Stimulated activated CD4-positive, alpha-beta T cell treated with anti-CD3 and anti-CD28 coated beads, Interleukin-4, amount 100 ng/mL, for 4 hours (primary cell): ENCODE data around the gene PTPRCAP.
"Not testable (repeated sequence)": the region's sequence is repeated elsewhere in the genome, so short reads cannot be mapped to it uniquely, and the experiment has no call there.

ENCODE experiments used
- DNase-seq, 2 experiments: peaks; one replicate each; pipeline ENCODE4 v3.0.0-alpha.2; 2020

PTPRCAP gene

GRCh38 chr11:67440229-67441097 lies 3.0 kb upstream of the PTPRCAP start:
- no peak for DNase-seq

DNA sequence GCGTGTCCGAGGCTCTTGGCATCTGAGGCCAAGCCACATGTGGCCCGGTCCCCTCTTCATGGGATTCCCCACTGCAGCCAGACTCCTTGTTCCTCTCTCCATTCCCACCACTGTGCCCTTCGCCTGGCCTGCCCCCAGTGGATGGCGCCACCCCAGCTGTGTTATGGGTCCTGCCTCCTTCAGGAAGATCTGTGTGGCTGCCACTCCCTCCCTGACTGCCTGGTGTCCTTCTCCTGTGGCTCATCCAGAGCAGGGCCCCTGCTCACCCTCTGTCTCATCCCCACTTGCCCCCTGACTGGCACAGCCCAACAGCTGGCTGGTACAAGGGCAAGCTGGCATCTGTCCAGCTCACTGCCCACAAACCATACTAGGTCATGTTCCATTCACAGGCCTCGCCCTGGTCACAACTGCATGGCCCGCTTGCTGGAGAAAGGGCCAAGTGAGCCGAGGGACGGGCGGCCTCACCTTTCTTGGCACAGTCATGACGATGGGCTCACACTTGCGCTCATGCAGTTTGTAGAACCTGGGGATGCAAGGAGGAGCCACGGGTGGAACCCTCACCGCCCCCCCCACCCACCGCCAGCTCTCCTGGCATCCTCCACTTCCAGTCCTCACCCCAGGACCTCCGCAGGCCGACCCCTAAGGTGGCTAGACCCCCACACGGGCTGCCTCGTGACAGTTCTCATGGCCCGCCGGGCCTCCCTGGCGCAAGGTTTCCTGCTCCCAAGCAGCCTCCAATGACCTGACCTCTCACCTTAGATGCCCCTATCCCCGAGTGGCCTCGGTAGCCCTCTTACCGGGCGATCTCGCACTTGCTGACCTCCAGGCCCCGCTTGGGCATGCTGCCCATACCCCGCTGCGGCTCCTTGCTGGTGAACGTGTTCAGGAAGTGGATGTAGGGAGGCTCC lies 2.1 kb upstream of the PTPRCAP start:
- no peak for DNase-seq

GRCh38 chr11:67438158-67438902 lies 848 bp upstream of the PTPRCAP start:
- DNase-seq, result peak; percentile 67 to 74

GRCh38 chr11:67437809-67438157 lies 301 bp upstream of the PTPRCAP start:
- DNase-seq, result no peak

- peak; percentile 67 to 73 for DNase-seq
These were observed 912 bp downstream of the PTPRCAP start for GRCh38 chr11:67436459-67437081.

- no peak for DNase-seq
These were observed 1.6 kb downstream of the PTPRCAP start for GRCh38 chr11:67435727-67436458.

GRCh38 chr11:67435031-67435726 lies 2.3 kb downstream of the PTPRCAP start:
- no peak for DNase-seq

GRCh38 chr11:67434395-67434881 lies 3.0 kb downstream of the PTPRCAP start:
- DNase-seq, result no peak

DNA sequence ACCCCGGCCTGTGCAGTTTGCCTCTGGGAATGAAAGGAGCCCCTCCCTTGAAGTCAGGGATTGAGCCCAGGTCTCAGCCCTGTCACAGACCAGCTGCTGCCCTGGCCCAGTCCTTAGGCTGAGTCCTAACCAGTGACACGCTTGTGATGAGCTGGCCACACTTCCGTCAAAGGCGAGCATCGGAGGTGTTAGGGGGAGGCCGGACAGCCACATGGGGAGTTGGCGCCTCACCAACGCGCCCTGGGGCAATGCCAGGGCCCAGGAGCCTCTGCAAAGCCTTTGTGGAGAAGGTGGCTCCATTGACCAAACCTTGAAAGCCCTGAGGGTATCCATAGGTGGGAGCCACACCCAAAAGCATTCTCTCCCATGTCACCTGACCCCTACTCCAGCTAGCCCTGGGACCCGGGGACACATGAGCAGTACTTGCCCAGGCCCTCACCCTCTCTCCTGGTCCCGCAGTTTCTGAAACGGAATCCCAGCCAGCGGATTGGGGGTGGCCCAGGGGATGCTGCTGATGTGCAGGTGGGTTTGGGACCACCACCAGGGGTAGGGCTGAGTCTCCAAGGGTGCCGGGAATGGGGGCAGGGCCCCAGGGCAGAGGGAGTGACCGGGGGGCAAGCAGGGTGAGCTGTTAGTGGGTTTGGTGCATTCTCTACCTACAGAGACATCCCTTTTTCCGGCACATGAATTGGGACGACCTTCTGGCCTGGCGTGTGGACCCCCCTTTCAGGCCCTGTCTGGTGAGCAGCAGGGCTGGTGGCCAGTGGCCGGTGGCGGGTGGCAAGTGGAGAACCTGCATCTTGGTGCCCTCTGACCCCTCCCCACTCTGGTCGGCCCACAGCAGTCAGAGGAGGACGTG lies 3.7 kb downstream of the PTPRCAP start:
- DNase-seq, result no peak

GRCh38 chr11:67432655-67433349 lies 4.7 kb downstream of the PTPRCAP start:
- no peak for DNase-seq

GRCh38 chr11:67431346-67432249 lies 5.9 kb downstream of the PTPRCAP start:
- no peak for DNase-seq

- no peak for DNase-seq
These were observed 7.8 kb downstream of the PTPRCAP start for GRCh38 chr11:67429722-67430121.

DNA sequence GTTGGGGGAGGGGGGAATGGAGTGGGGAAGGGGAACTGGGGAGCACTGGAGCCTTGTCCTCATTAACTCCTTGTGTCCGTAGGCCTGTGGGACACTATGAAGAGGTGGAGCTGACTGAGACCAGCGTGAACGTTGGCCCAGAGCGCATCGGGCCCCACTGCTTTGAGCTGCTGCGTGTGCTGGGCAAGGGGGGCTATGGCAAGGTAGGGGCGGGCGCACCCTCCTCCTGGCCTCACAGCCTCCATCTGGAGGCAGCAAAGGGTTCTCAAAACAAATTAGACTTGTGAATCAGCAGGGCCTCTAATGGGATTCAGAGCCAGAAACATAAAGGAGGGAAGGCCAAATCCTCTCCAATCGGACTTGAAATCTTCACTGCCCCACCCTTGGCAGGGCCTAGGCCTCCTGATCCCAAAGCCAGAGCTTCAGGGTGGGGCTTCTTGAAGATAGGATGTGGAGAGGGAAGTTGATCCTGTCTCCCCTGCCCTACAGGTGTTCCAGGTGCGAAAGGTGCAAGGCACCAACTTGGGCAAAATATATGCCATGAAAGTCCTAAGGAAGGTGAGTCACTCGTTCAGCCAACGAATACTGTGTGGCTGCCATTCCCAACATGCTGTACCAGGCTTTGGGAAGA lies 8.3 kb downstream of the PTPRCAP start:
- DNase-seq, result no peak

DNA sequence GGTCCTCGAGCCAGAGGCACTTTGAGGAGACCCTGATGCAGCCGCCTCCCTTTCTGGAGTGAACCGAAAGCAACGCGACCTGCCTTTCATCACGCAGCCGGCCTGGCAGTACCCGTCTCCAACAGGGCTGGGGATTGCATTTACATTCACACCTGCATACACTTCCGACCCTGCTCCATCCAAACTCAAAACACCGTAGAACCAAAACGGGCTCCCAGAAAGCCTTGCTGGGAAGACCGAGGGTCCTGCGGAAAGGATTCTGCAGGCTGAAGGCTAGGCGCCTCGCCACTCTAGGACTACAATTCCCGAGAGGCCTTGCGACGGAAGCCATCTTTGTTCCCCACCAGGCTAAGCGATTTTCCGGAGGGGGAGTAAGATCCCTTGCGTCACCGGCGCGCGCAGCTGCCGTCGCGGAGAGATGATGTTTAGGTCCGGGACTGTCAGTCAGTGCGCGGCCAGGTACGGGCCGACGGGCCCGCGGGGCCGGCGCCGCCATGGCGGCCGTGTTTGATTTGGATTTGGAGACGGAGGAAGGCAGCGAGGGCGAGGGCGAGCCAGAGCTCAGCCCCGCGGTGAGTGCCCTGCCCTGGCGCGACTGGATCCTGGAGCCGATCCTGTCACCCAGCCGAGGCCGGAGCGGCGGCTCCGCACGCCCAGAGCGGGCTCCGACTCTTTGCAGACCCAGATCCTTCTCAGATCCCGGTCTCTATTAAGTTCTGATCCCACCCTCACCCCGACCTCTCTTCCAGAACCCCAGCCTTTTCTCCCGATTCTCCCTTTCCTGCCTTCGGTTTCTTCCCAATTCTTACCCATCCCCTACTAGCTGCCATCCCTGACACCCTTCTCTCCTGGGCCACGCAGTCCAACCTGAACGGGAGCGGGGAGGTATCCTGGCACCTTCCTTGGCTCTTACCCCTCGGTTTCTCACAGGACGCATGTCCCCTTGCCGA lies 9.2 kb downstream of the PTPRCAP start, which contains the start of gene RPS6KB2:
RPS6KB2 (plus strand) TSS at position 443 of the 950 bp plus-strand sequence; CDS start at position 495, 52 bp downstream.
- peak; percentile 98 to 99 for DNase-seq

DNA sequence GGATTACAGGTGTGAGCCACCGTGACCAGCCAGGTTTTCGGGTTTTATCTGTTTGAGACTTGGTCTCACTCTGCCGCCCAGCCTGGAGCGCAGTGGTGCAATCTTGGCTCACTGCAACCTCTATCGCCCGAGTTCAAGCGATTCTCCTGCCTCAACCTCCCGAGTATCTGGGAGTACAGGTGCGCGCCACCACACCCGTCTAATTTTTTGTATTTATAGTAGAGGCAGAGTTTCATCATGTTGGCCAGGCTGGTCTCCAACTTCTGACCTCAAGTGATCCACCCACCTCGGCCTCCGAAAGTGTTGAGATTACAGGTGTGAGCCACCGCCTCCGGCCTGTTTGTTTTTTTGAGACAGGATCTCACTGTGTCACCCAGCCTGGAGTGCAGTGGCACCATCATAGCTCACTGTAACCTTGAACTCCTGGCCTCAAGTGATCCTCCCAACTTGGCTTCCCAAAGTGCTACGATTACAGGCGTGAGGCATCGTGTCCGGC lies 10.1 kb downstream of the PTPRCAP start:
- not testable (repeated sequence) for DNase-seq
